K562 (cell line): ENCODE results near the gene ARHGAP15. TPM values are rescaled to one million over a fixed set of nuclear protein-coding genes. Genes with fewer than 3 reads are reported as not detected.

Experiments
- ATAC-seq: fragments of 200-7000 bp; cut with Tn5 transposase; 3 replicates; pipeline ENCODE4 v1.9.1; 2020; ENCODE audit warnings: moderate library complexity
- BruUV-seq: library from RNA; stranded (reverse); fragments of 400-500 nt; replicated peaks from 2 replicates; lab custom pipeline; 2021; lab: Mats Ljungman, UMichigan
- CTCF ChIA-PET: fragments of 300-600 bp; formaldehyde crosslinking; extraction: SDS; loops from one replicate; lab custom pipeline; 2021; ENCODE audit warnings: low intra/inter-chr PET ratio; lab: Yijun Ruan, JAX
- POLR2A ChIA-PET: fragments of 300-600, 350-650 bp; sonication (Branson Sonifier 250); formaldehyde crosslinking; extraction: SDS; loops from one replicate; lab custom pipeline; 2021; ENCODE audit warnings: antibody characterized with exemption, inconsistent platforms; lab: Yijun Ruan, JAX
- DNase-seq, 4 experiments: peaks; one replicate each; pipeline versions ENCODE4 v3.0.0 to v3.0.0-alpha.2; 2011 to 2018; ENCODE audit warnings: low spot score in 3 of 4, mixed read lengths in 3 of 4; ENCODE audit errors: extremely low read depth in 1 of 4
- FAIRE-seq: peaks from 2 replicates; lab custom pipeline; 2011; peaks lifted over from hg19 to GRCh38; lab: Jason Lieb, UNC
- H2AFZ ChIP-seq: 2 replicates; pipeline ENCODE4 v1.6.0; 2011; ENCODE audit warnings: low read depth, low read length, control low read depth, inconsistent platforms
- H3K27ac ChIP-seq: fragments of 200-600 bp; 3 replicates; pipeline ENCODE4 v1.8.0; 2011; ENCODE audit warnings: low read depth, mild to moderate bottlenecking, control low read depth, inconsistent platforms, low read length, moderate library complexity, mixed read lengths; ENCODE audit errors: extremely low read depth
- H3K27me3 ChIP-seq, 2 experiments: fragments of 300-600 bp in 1 of 2; 2 replicates in 1 of 2; 3 replicates in 1 of 2; pipeline versions ENCODE4 v1.6.0 to v1.8.0; 2011; ENCODE audit warnings: inconsistent platforms in 2 of 2, low read length in 2 of 2, mild to moderate bottlenecking in 1 of 2, mixed read lengths in 1 of 2, moderate library complexity in 1 of 2; ENCODE audit not compliant: control insufficient read depth in 2 of 2, insufficient read depth in 2 of 2
- H3K36me3 ChIP-seq: fragments of 300-600 bp; 3 replicates; pipeline ENCODE4 v1.8.0; 2011; ENCODE audit warnings: mild to moderate bottlenecking, low read length, inconsistent platforms; ENCODE audit not compliant: control insufficient read depth, insufficient read depth
- H3K4me1 ChIP-seq, 2 experiments: fragments of 200-600 bp in 1 of 2; replicated peaks in 1 of 2; 2 replicates in 1 of 2; 3 replicates in 1 of 2; pipeline versions ENCODE4 v1.5.1 to v1.8.0; 2011; ENCODE audit warnings: inconsistent platforms in 2 of 2, low read length in 2 of 2, mild to moderate bottlenecking in 1 of 2, mixed read lengths in 1 of 2, moderate library complexity in 1 of 2; ENCODE audit not compliant: control insufficient read depth in 2 of 2, insufficient read depth in 2 of 2
- H3K4me2 ChIP-seq: 2 replicates; pipeline ENCODE4 v1.6.1; 2011; ENCODE audit warnings: low read length, control low read depth, inconsistent platforms, mixed read lengths; ENCODE audit not compliant: insufficient read depth
- H3K4me3 ChIP-seq: fragments of 200-600 bp; sonication (generic), shearing (Covaris generic); 2 replicates; pipeline ENCODE4 v1.5.1; 2016; ENCODE audit warnings: control low read depth, inconsistent platforms
- H3K79me2 ChIP-seq: fragments of 200-600 bp; 3 replicates; pipeline ENCODE4 v1.8.0; 2011; ENCODE audit warnings: low read length, inconsistent platforms; ENCODE audit not compliant: control insufficient read depth, insufficient read depth
- H3K9ac ChIP-seq, 2 experiments: 2 replicates each; pipeline versions ENCODE4 v1.6.0 to v1.6.1; 2011; ENCODE audit warnings: low read depth in 2 of 2, low read length in 2 of 2, control low read depth in 1 of 2, inconsistent platforms in 1 of 2, mild to moderate bottlenecking in 1 of 2, mixed read lengths in 1 of 2; ENCODE audit not compliant: insufficient read depth in 1 of 2
- H3K9me1 ChIP-seq: one replicate; pipeline ENCODE4 v1.6.0; 2011; ENCODE audit warnings: inconsistent platforms, mild to moderate bottlenecking, low read length, moderate library complexity; ENCODE audit not compliant: control insufficient read depth, insufficient read depth
- H3K9me3 ChIP-seq: replicated peaks from 2 replicates; pipeline ENCODE4 v1.5.1; 2011; ENCODE audit warnings: low read depth, low read length, inconsistent platforms; ENCODE audit not compliant: control insufficient read depth, insufficient read depth
- H4K20me1 ChIP-seq: replicated peaks from 2 replicates; pipeline ENCODE4 v1.6.1; 2011; ENCODE audit warnings: low read length, inconsistent platforms, mixed read lengths; ENCODE audit not compliant: control insufficient read depth, insufficient read depth
- C11orf30 ChIP-seq: fragments of 450-650 bp; IDR thresholded peaks from 2 replicates; pipeline ENCODE4 v1.6.1; 2016; ENCODE audit warnings: low read depth, mild to moderate bottlenecking
- CBX2 ChIP-seq: fragments of 200-600 bp; sonication (generic); IDR thresholded peaks from one replicate; pipeline ENCODE4 v1.6.1; 2012; ENCODE audit warnings: mild to moderate bottlenecking, low read length, inconsistent platforms; ENCODE audit not compliant: insufficient read depth, poor library complexity, severe bottlenecking
- CBX5 ChIP-seq: IDR thresholded peaks from 2 replicates; pipeline ENCODE4 v1.6.1; 2014; ENCODE audit warnings: low read depth, borderline replicate concordance
- CEBPG ChIP-seq, 3 experiments: fragments of 200-800 bp in 1 of 3; sonication (Bioruptor generic) in 1 of 3; sonication (generic) in 1 of 3; formaldehyde crosslinking in 1 of 3; IDR thresholded peaks in 2 of 3; conservative IDR thresholded peaks in 1 of 3; 2 replicates each; pipeline versions ENCODE4 v1.6.1 to v1.8.0; 2016 to 2022; ENCODE audit warnings: missing compliant biosample characterization in 2 of 3, missing genetic modification characterization in 2 of 3, mild to moderate bottlenecking in 1 of 3, missing genetic modification reagents in 1 of 3
- CHD1 ChIP-seq: fragments of 200-600 bp; sonication (generic); IDR thresholded peaks from one replicate; pipeline ENCODE4 v1.6.1; 2012; ENCODE audit warnings: mild to moderate bottlenecking, moderate library complexity, low read length, inconsistent platforms
- CREM ChIP-seq: IDR thresholded peaks from 2 replicates; pipeline ENCODE4 v1.6.1; 2014; ENCODE audit warnings: antibody characterized with exemption, low read depth
- CXXC5 ChIP-seq: fragments of 250-450 bp; sonication (Bioruptor Pico); IDR thresholded peaks from 2 replicates; pipeline ENCODE4 v1.8.0; 2022; ENCODE audit warnings: inconsistent platforms, mild to moderate bottlenecking, moderate library complexity
- KAT2B ChIP-seq: IDR thresholded peaks from one replicate; pipeline ENCODE4 v1.6.1; 2012; ENCODE audit warnings: low read depth, mild to moderate bottlenecking, control low read depth, inconsistent platforms, low read length, moderate library complexity
- KAT7 ChIP-seq: sonication (generic); formaldehyde crosslinking; IDR thresholded peaks from 2 replicates; pipeline ENCODE4 v1.8.0; 2022; ENCODE audit warnings: missing genetic modification reagents, mild to moderate bottlenecking, borderline replicate concordance
- KDM5B ChIP-seq: fragments of 200-600 bp; sonication (generic); IDR thresholded peaks from 2 replicates; pipeline ENCODE4 v1.6.1; 2012; ENCODE audit warnings: low read depth, mild to moderate bottlenecking, moderate library complexity, low read length, control low read depth, inconsistent platforms; ENCODE audit not compliant: insufficient replicate concordance
- MAFF ChIP-seq: IDR thresholded peaks from 2 replicates; pipeline ENCODE4 v1.6.1; 2012; ENCODE audit warnings: low read length, improper control_type of control experiment
- MAFG ChIP-seq: fragments of 450-650 bp; conservative IDR thresholded peaks from 2 replicates; pipeline ENCODE4 v1.6.1; 2016; ENCODE audit warnings: missing genetic modification characterization, missing compliant biosample characterization
- MAFK ChIP-seq: IDR thresholded peaks from 2 replicates; pipeline ENCODE4 v1.6.1; 2011; ENCODE audit warnings: low read length, improper control_type of control experiment
- NCOA2 ChIP-seq, 2 experiments: fragments of 450-650 bp; IDR thresholded peaks; 2 replicates each; pipeline ENCODE4 v1.6.1; 2018; ENCODE audit warnings: mild to moderate bottlenecking in 2 of 2, moderate library complexity in 1 of 2; ENCODE audit not compliant: partially characterized antibody in 2 of 2
- TARDBP ChIP-seq: fragments of 450-650 bp; IDR thresholded peaks from 2 replicates; pipeline ENCODE4 v1.6.1; 2016
- TCFL5 ChIP-seq: fragments of 250-450 bp; sonication (Bioruptor Pico); conservative IDR thresholded peaks from 2 replicates; pipeline ENCODE4 v1.6.1; 2021; ENCODE audit warnings: mild to moderate bottlenecking, moderate library complexity, matching md5 sums
- ZNF316 ChIP-seq: fragments of 450-650 bp; IDR thresholded peaks from 2 replicates; pipeline ENCODE4 v1.6.1; 2016
- WGBS: fragments of 100-300 bp; shearing (Covaris generic); methylation state at CpG from one replicate; pipeline ENCODE4 v1.1.6; 2016; ENCODE audit warnings: low coverage, mixed read lengths; ENCODE audit not compliant: insufficient coverage; ENCODE audit errors: missing lambda C conversion rate; 5-methylcytosine and 5-hydroxymethylcytosine counted together
- in situ Hi-C: fragments of 300-500 bp; cut with MboI; formaldehyde crosslinking; loops from 4 replicates; pipeline ENCODE4 v1.15.0; 2018; ENCODE audit warnings: inconsistent platforms, mixed read lengths
- intact Hi-C: fragments of 100-400 bp; cut with micrococcal nuclease; formaldehyde crosslinking; loops from 2 replicates; pipeline ENCODE4 v1.14.2; 2022
- polyA plus RNA-seq, 8 experiments: library from polyadenylated mRNA; depleted of rRNA in 4 of 8; stranded (reverse) in 5 of 8; unstranded in 3 of 8; fragments of >200 nt; fragmentation: Nextera tagmentation in 2 of 8; fragmentation: Illumina TruSeq in 1 of 8; extraction: Ambion mirVana in 2 of 8; extraction: Trizol in 1 of 8; gene quantifications; 2 replicates each; pipeline versions ENCODE4 v1.2.1 to v1.2.3, GENCODE V29; 2011 to 2014; ENCODE audit warnings: inconsistent platforms in 1 of 8, missing spikeins in 1 of 8
- total RNA-seq, 7 experiments: library from RNA; depleted of rRNA in 6 of 7; stranded (reverse); fragments of >200 nt in 6 of 7; fragmentation: Illumina TruSeq in 2 of 7; extraction: Trizol in 2 of 7; gene quantifications; 2 replicates each; pipeline versions ENCODE4 v1.2.1 to v1.2.3, GENCODE V29; 2011 to 2021; ENCODE audit warnings: low replicate concordance in 1 of 7
- TF ChIP-seq, protein P1 (sequence below): fragments of 450-650 bp; formaldehyde crosslinking; IDR thresholded peaks from 2 replicates; pipeline ENCODE4 v1.4.0; 2022; ENCODE audit warnings: mild to moderate bottlenecking, moderate library complexity

The ARHGAP15 gene
- total and polyA plus RNA-seq, 9 of the 15 experiments (the other 6 are each of a cell fraction or from before 2014, with no cell fraction given): 1.5 to 17.9 (median 7.9) TPM

DNA sequence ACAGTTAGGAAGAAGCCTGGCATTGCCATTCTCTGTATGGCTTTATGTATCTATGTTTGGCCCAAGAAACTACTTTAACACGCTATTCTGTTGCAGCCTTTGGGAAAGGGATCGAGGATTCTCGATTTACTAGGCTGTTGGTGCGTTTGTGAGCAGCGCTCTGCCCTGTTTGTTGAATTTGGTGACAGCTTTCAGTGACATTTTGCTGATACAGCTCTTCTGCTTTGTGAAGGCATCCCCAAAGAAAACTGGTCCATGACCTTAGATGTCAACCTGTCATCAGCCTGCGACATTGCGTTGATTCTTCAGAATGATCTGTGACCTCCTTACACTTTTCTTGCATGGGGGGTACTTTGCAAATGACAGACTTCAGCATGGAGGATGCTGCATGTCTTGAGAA, 431.5 kb downstream of the ARHGAP15 start:
- in situ Hi-C loops: no loop called here
- ChIA-PET CTCF (no interaction called here), POLR2A (no interaction called here)
- H3K27me3 ChIP-seq: no peaks in the 10 kb centered on the region; a peak in 1 of 5 replicates
- H3K9me3 ChIP-seq: no peaks in the 10 kb centered on the region
- TF ChIP-seq MAFF: peak; percentile 67
- TF ChIP-seq MAFK: peak; percentile 45; the same call in 1 of the 2 replicates
- TF ChIP-seq CREM: peak; percentile 43; the same call in 1 of the 2 replicates
- TF ChIP-seq TCFL5: no peak
- peak; percentile 63; the same call in 1 of the 2 replicates for TF ChIP-seq MAFG (tag)
- TF ChIP-seq C11orf30: peak; percentile 72; the same call in 1 of the 2 replicates
- no peak for TF ChIP-seq NCOA2 (IDR thresholded peaks at IDR 0.05; ENCODE audit: partially characterized antibody in 2 of 2)
- peak; percentile 76 for TF ChIP-seq ZNF316
- H3K27ac ChIP-seq: no peak overlapping the region
- no peak overlapping the region for H3K4me3 ChIP-seq
- no peak overlapping the region for H3K4me2 ChIP-seq
- intact Hi-C loops: no loop called here
- WGBS: 14% methylated on average over 7 of the region's 7 CpGs
- H3K4me1 ChIP-seq: no peaks in the 10 kb centered on the region
- H3K9me1 ChIP-seq: no peaks in the 10 kb centered on the region
- BruUV-seq: no TSS peak
- no peaks in the 10 kb centered on the region for H3K36me3 ChIP-seq
- H3K9ac ChIP-seq: no peak overlapping the region
- FAIRE-seq (no peak), ATAC-seq (no peak), DNase-seq (no peak)
- H4K20me1 ChIP-seq: no peaks in the 10 kb centered on the region
- no peaks in the 10 kb centered on the region for H3K79me2 ChIP-seq
- no peak overlapping the region for H2AFZ ChIP-seq

DNA sequence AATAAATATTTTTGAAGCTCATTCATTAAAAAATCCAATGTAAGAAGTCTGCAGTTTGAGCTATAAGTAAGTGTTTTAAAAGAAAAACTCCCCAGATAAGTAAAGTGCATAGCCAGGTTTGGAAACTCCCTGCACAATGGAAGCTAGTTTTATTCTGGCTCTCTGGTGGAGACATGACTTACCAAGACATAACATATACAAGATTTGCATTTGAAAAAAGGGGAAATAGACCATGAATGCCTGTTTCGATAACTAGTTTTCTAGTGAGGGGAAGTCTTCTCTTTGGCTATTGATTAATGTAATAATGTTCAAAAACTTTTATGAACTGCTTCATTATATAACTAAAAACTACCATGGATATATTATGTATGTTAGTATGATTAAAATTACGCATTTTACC, 435.2 kb downstream of the ARHGAP15 start:
- H3K27ac ChIP-seq: no peak overlapping the region
- CTCF ChIA-PET: no interaction called here
- H3K4me2 ChIP-seq: no peak overlapping the region
- H3K9ac ChIP-seq: no peak overlapping the region
- H3K4me1 ChIP-seq: no peaks in the 10 kb centered on the region
- no peak for FAIRE-seq
- intact Hi-C loops (no loop called here), in situ Hi-C loops (no loop called here)
- H3K79me2 ChIP-seq: no peaks in the 10 kb centered on the region
- no peaks in the 10 kb centered on the region for H4K20me1 ChIP-seq
- no peak for DNase-seq
- no peak for ATAC-seq
- no peaks in the 10 kb centered on the region for H3K36me3 ChIP-seq
- H3K9me3 ChIP-seq: 0 out of 2 replicates have a peak, but pooled peaks cover 2% of the 10 kb centered on the region
- no peak overlapping the region for H3K4me3 ChIP-seq
- WGBS: 14% methylated on average over 2 of the region's 2 CpGs
- no TSS peak for BruUV-seq
- H3K27me3 ChIP-seq: no peaks in the 10 kb centered on the region; a peak in 1 of 5 replicates
- H2AFZ ChIP-seq: no peak overlapping the region
- no peaks in the 10 kb centered on the region for H3K9me1 ChIP-seq
- POLR2A ChIA-PET: no interaction called here
- TF ChIP-seq, protein P1, sequence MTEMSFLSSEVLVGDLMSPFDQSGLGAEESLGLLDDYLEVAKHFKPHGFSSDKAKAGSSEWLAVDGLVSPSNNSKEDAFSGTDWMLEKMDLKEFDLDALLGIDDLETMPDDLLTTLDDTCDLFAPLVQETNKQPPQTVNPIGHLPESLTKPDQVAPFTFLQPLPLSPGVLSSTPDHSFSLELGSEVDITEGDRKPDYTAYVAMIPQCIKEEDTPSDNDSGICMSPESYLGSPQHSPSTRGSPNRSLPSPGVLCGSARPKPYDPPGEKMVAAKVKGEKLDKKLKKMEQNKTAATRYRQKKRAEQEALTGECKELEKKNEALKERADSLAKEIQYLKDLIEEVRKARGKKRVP: no peak
- TF ChIP-seq CXXC5 (CRISPR knock-in tag): no peak
- no peak for TF ChIP-seq CBX5
- TF ChIP-seq MAFG (tag): no peak
- no peak for TF ChIP-seq KAT2B
- no peak for TF ChIP-seq CBX2
- no peak for TF ChIP-seq KAT7 (CRISPR knock-in tag)
- no peak for TF ChIP-seq CEBPG (CRISPR knock-in tag; IDR thresholded peaks at IDR 0.05)
- TF ChIP-seq CEBPG (tag; conservative IDR thresholded peaks at IDR 0.05 in 1 of 2, IDR thresholded peaks at IDR 0.05 in 1 of 2): no peak
- no peak for TF ChIP-seq KDM5B
- TF ChIP-seq ZNF316: no peak
- no peak for TF ChIP-seq CHD1
- no peak for TF ChIP-seq TARDBP
